K562 (cell line): Measurements from ENCODE around the gene FTSJ3. TPM values are rescaled to one million over a fixed set of nuclear protein-coding genes. Genes with fewer than 3 reads are reported as not detected.
A peak's percentile ranks its signal among the peaks of the same experiment; 100 is the strongest.

Source experiments
- ATF6 ChIP-seq: sonication (generic); formaldehyde crosslinking; IDR thresholded peaks from 2 replicates; pipeline ENCODE4 v1.4.0; 2020; ENCODE audit warnings: mild to moderate bottlenecking, missing genetic modification reagents
- GATA2 ChIP-seq: sonication (generic); formaldehyde crosslinking; IDR thresholded peaks from 2 replicates; pipeline ENCODE4 v1.4.0; 2020; ENCODE audit warnings: mild to moderate bottlenecking, missing genetic modification reagents
- GTF2B ChIP-seq: IDR thresholded peaks from 2 replicates; pipeline ENCODE4 v1.6.1; 2011; ENCODE audit not compliant: insufficient read length; ENCODE audit errors: extremely low read depth
- POLR2H ChIP-seq: IDR thresholded peaks from 2 replicates; pipeline ENCODE4 v1.6.1; 2016; ENCODE audit warnings: missing genetic modification characterization, low read depth, mild to moderate bottlenecking, control low read depth, missing compliant biosample characterization, moderate library complexity
- REST ChIP-seq, 2 experiments: fragments of 450-650 bp; formaldehyde crosslinking in 1 of 2; IDR thresholded peaks; 2 replicates each; pipeline versions ENCODE4 v1.4.0 to v1.6.1; 2014 to 2020; ENCODE audit warnings: mild to moderate bottlenecking in 2 of 2, borderline replicate concordance in 1 of 2, low read depth in 1 of 2
- SMAD1 ChIP-seq: fragments of 150-350 bp; IDR thresholded peaks from 2 replicates; pipeline ENCODE4 v1.6.1; 2014; ENCODE audit warnings: low read length, low read depth; ENCODE audit not compliant: partially characterized antibody
- XRCC4 ChIP-seq: IDR thresholded peaks from one replicate; pipeline ENCODE4 v1.6.1; 2011; ENCODE audit not compliant: insufficient read depth, insufficient read length; ENCODE audit errors: extremely low read depth
- ZBTB12 ChIP-seq: fragments of 250-450 bp; sonication (Bioruptor Pico); IDR thresholded peaks from 2 replicates; pipeline ENCODE4 v1.4.0; 2020
- ZNF280A ChIP-seq: fragments of 450-650 bp; IDR thresholded peaks from 2 replicates; pipeline ENCODE4 v1.6.1; 2018; ENCODE audit warnings: mild to moderate bottlenecking, low read depth; ENCODE audit not compliant: partially characterized antibody
- ZNF699 ChIP-seq: fragments of 250-450 bp; sonication (Bioruptor Pico); IDR thresholded peaks from 2 replicates; pipeline ENCODE4 v1.8.0; 2021; ENCODE audit warnings: mild to moderate bottlenecking, moderate library complexity; ENCODE audit not compliant: insufficient replicate concordance
- ZNF77 ChIP-seq: fragments of 250-450 bp; sonication (Bioruptor Pico); IDR thresholded peaks from 2 replicates; pipeline ENCODE4 v1.5.0; 2020
- polyA plus RNA-seq, 8 experiments: library from polyadenylated mRNA; depleted of rRNA in 4 of 8; stranded (reverse) in 5 of 8; unstranded in 3 of 8; fragments of >200 nt; fragmentation: Nextera tagmentation in 2 of 8; fragmentation: Illumina TruSeq in 1 of 8; extraction: Ambion mirVana in 2 of 8; extraction: Trizol in 1 of 8; gene quantifications; 2 replicates each; pipeline versions ENCODE4 v1.2.1 to v1.2.3, GENCODE V29; 2011 to 2014; ENCODE audit warnings: inconsistent platforms in 1 of 8, missing spikeins in 1 of 8
- total RNA-seq, 7 experiments: library from RNA; depleted of rRNA in 6 of 7; stranded (reverse); fragments of >200 nt in 6 of 7; fragmentation: Illumina TruSeq in 2 of 7; extraction: Trizol in 2 of 7; gene quantifications; 2 replicates each; pipeline versions ENCODE4 v1.2.1 to v1.2.3, GENCODE V29; 2011 to 2021; ENCODE audit warnings: low replicate concordance in 1 of 7

Gene FTSJ3
- total and polyA plus RNA-seq, 9 of the 15 experiments (the other 6 are each of a cell fraction or from before 2014, with no cell fraction given): 18.0 to 65.6 (median 52.4) TPM

- peak; percentile 50; the same call in 1 of the 2 replicates for TF ChIP-seq REST (IDR thresholded peaks at IDR 0.05; ENCODE audit: borderline replicate concordance)
- 0 out of 2 replicates have a peak, but pooled peaks have one; percentile 23 for TF ChIP-seq REST (CRISPR knock-in tag; IDR thresholded peaks at IDR 0.05; ENCODE audit: low read depth)
- TF ChIP-seq GTF2B: no peak
- TF ChIP-seq GATA2 (CRISPR knock-in tag): no peak
- TF ChIP-seq SMAD1: no peak
- TF ChIP-seq ATF6 (CRISPR knock-in tag): peak; percentile 97; the same call in 1 of the 2 replicates
- TF ChIP-seq ZNF699 (CRISPR knock-in tag): no peak
- no peak for TF ChIP-seq XRCC4
- peak; percentile 91 for TF ChIP-seq ZBTB12
- no peak for TF ChIP-seq ZNF280A
- TF ChIP-seq POLR2H (tag): peak; percentile 44; the same call in 1 of the 2 replicates
- no peak for TF ChIP-seq ZNF77 (CRISPR knock-in tag)
These were observed 21.6 kb upstream of the FTSJ3 start (continued) for GRCh38 chr17:63848834-63849689.
